Measurements from ENCODE around the gene WDFY4.

DNA sequence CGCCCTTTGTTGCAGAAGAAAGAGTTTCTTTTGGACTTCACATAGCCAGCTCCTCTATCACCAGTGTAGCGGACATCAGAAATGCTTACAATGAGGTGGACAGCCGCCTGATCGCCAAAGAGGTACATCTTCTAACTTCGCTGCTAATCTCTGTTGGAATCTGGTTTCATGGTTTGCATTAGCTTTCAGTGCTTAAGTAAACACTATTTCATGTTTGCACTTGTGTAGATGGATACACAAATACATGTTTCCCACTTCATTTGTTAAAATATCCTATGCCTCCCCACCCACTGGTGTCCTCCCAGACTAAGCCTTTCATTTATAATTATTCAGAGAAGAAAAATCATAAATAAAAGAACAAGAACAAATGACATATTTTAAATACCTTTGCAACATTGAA is 103.9 kb downstream of the WDFY4 start:
- TF ChIP-seq CTCF (IDR thresholded peaks at IDR 0.05) (no peak), POLR2A (IDR thresholded peaks at IDR 0.05) (no peak), POLR2AphosphoS5 (IDR thresholded peaks at IDR 0.05) (no peak)
